Measurements from ENCODE around the gene NCOA7. TPM values are rescaled to one million over a fixed set of nuclear protein-coding genes. Genes with fewer than 3 reads are reported as not detected.

NCOA7 gene
- total RNA-seq, 1 experiment from 2014 or later: 51.0 TPM

DNA sequence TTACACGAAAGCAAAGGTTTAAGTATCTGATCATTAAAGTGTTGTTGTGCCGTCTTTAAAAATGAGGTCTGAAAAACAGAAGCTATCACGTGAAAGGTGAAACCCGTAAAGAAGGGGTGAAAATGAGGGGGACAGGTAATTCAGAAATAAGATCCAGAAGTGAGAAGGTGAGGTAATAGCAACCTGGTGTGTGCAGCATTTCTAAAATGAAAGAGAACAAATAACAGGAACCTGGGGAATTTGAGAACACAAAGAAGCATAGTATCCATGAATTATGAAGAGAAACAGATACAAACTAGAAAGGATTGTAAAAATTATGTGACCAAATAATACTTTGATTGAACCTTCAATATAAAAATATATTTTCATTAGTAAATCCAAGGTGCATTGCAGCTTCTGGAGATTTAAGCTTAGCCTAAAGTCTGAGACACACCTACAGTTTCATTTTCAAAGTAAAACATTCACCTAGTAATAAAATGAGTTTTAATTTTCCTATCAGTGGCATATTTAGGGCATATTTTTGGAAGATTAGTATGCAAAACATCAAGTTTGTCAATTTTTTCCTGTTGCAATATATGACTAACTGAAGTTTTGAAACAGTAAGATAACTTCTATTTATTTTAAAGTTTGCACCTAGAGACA lies 39.9 kb upstream of the NCOA7 start:
- H3K79me2 ChIP-seq (ENCODE audit: low read depth): no peaks in the 10 kb centered on the region
- H2AFZ ChIP-seq: no peak overlapping the region
- BruUV-seq (replicated peaks): no TSS peak
- no peak overlapping the region for H3K4me3 ChIP-seq
- H3K36me3 ChIP-seq (ENCODE audit: low read depth): no peaks in the 10 kb centered on the region
- no peaks in the 10 kb centered on the region for H3K9me3 ChIP-seq (ENCODE audit: insufficient read depth, low read depth)
- intact Hi-C loops (cut with micrococcal nuclease; ENCODE audit: unreplicated experiment): loop anchor here (5.0 kb wide), 1 partner anchor 879 kb away; no protein-coding TSS in a partner anchor
- POLR2A ChIA-PET (ENCODE audit: unreplicated experiment): no interaction called here
- no peaks in the 10 kb centered on the region for H3K9me2 ChIP-seq (ENCODE audit: insufficient read depth)
- peaks cover 30% of the 10 kb centered on the region for H3K27me3 ChIP-seq (ENCODE audit: insufficient read depth, low read depth)
- no peak overlapping the region for H3K27ac ChIP-seq
- H4K20me1 ChIP-seq (ENCODE audit: insufficient read depth): no peaks in the 10 kb centered on the region
- H3K4me2 ChIP-seq: no peak overlapping the region; the same call in 1 of the 2 replicates
- no peak for TF ChIP-seq EZH2 (IDR thresholded peaks at IDR 0.05; ENCODE audit: low read depth)
- TF ChIP-seq, protein P1, sequence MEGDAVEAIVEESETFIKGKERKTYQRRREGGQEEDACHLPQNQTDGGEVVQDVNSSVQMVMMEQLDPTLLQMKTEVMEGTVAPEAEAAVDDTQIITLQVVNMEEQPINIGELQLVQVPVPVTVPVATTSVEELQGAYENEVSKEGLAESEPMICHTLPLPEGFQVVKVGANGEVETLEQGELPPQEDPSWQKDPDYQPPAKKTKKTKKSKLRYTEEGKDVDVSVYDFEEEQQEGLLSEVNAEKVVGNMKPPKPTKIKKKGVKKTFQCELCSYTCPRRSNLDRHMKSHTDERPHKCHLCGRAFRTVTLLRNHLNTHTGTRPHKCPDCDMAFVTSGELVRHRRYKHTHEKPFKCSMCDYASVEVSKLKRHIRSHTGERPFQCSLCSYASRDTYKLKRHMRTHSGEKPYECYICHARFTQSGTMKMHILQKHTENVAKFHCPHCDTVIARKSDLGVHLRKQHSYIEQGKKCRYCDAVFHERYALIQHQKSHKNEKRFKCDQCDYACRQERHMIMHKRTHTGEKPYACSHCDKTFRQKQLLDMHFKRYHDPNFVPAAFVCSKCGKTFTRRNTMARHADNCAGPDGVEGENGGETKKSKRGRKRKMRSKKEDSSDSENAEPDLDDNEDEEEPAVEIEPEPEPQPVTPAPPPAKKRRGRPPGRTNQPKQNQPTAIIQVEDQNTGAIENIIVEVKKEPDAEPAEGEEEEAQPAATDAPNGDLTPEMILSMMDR (conservative IDR thresholded peaks at IDR 0.05): no peak
- CTCF ChIA-PET: no interaction called here
- H3F3A ChIP-seq (ENCODE audit: insufficient read depth, low read depth): peaks cover 11% of the 10 kb centered on the region; the same call in 1 of the 2 replicates
- H3K4me1 ChIP-seq (replicated peaks; ENCODE audit: insufficient read depth): peaks cover 20% of the 10 kb centered on the region
- no peak for DNase-seq

DNA sequence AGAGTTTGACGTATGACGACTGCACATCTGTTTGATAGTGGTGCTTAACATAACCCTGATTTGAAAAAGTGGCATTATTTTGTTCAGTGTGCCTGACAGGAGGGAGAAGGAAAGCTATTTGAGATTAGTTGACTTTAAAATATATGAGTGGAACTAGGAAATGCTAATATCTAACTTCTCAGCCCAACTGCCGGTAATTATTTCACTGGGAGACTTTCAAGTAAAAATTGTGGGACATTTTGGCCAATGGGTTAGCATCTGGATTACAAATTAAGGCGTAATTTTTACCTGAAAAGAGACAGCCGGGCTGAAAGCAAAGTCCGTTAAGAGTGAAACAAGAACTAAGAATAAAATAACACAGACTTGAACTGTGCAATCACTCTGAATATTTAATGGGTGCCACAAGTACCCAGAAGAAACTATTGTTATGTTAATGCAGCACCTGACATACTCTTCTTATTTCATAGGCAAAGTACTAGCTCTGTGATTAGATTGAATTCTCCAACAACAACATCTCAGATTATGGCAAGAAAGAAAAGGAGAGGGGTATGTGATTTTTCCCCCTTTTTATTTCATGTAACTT lies 39.3 kb upstream of the NCOA7 start:
- no peak overlapping the region for H2AFZ ChIP-seq
- no peak overlapping the region for H3K27ac ChIP-seq
- no peak overlapping the region for H3K4me2 ChIP-seq
- ChIA-PET CTCF (interaction anchor here (0.5 kb wide), 1 partner anchor 304 kb away, joined by 4 read pairs; no protein-coding TSS in a partner anchor), POLR2A (ENCODE audit: unreplicated experiment) (no interaction called here)
- H3K27me3 ChIP-seq (ENCODE audit: insufficient read depth, low read depth): peaks cover 24% of the 10 kb centered on the region
- H3K4me3 ChIP-seq: no peak overlapping the region
- no peaks in the 10 kb centered on the region for H4K20me1 ChIP-seq (ENCODE audit: insufficient read depth)
- no peak for TF ChIP-seq EZH2 (IDR thresholded peaks at IDR 0.05; ENCODE audit: low read depth)
- TF ChIP-seq, protein P1 (conservative IDR thresholded peaks at IDR 0.05): no peak
- no peaks in the 10 kb centered on the region for H3K9me3 ChIP-seq (ENCODE audit: insufficient read depth, low read depth)
- H3K36me3 ChIP-seq (ENCODE audit: low read depth): no peaks in the 10 kb centered on the region
- DNase-seq: no peak
- no TSS peak for BruUV-seq (replicated peaks)
- no peaks in the 10 kb centered on the region for H3K79me2 ChIP-seq (ENCODE audit: low read depth)
- intact Hi-C loops (cut with micrococcal nuclease; ENCODE audit: unreplicated experiment): loop anchor here (5.0 kb wide), 1 partner anchor 879 kb away; no protein-coding TSS in a partner anchor
- peaks cover 11% of the 10 kb centered on the region; the same call in 1 of the 2 replicates for H3F3A ChIP-seq (ENCODE audit: insufficient read depth, low read depth)
- no peaks in the 10 kb centered on the region for H3K9me2 ChIP-seq (ENCODE audit: insufficient read depth)
- H3K4me1 ChIP-seq (replicated peaks; ENCODE audit: insufficient read depth): peaks cover 18% of the 10 kb centered on the region

DNA sequence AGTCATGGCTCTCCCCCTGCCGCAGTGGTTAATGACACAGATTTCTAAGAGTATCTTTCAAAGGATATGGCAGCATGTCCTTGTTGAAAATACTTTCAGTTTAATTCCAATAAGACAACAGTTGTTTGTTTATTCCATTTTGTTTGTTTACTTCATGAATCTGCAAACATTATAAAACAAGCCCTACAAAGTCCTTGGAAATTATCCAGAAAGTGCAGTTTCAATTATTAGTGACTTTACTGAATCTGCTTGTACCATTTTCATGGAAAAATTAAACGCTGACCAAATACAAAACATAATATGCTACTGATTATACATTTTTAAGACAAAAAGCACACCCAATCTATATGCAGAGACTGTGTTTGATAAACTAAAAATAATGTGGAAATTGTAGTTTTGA lies 38.0 kb upstream of the NCOA7 start:
- peaks cover 10% of the 10 kb centered on the region; the same call in 1 of the 2 replicates for H3K27me3 ChIP-seq (ENCODE audit: insufficient read depth, low read depth)
- POLR2A ChIA-PET (ENCODE audit: unreplicated experiment): no interaction called here
- DNase-seq: no peak
- no peak for TF ChIP-seq EZH2 (IDR thresholded peaks at IDR 0.05; ENCODE audit: low read depth)
- TF ChIP-seq, protein P1 (conservative IDR thresholded peaks at IDR 0.05): no peak
- peaks cover 7% of the 10 kb centered on the region for H3K4me1 ChIP-seq (replicated peaks; ENCODE audit: insufficient read depth)
- H2AFZ ChIP-seq: no peak overlapping the region
- intact Hi-C loops (cut with micrococcal nuclease; ENCODE audit: unreplicated experiment): loop anchor here (1.0 to 5.0 kb wide), 2 partner anchors 438 to 880 kb away; no protein-coding TSS in a partner anchor
- H3K36me3 ChIP-seq (ENCODE audit: low read depth): no peaks in the 10 kb centered on the region
- H3F3A ChIP-seq (ENCODE audit: insufficient read depth, low read depth): peaks cover 11% of the 10 kb centered on the region; the same call in 1 of the 2 replicates
- CTCF ChIA-PET: interaction anchor here (0.7 to 0.8 kb wide), 2 partner anchors 221 to 439 kb away, joined by 3 read pairs; no protein-coding TSS in a partner anchor
- H4K20me1 ChIP-seq (ENCODE audit: insufficient read depth): no peaks in the 10 kb centered on the region
- no peaks in the 10 kb centered on the region for H3K9me3 ChIP-seq (ENCODE audit: insufficient read depth, low read depth)
- no TSS peak for BruUV-seq (replicated peaks)
- no peak overlapping the region for H3K27ac ChIP-seq
- no peaks in the 10 kb centered on the region for H3K9me2 ChIP-seq (ENCODE audit: insufficient read depth)
- H3K4me3 ChIP-seq: no peak overlapping the region
- no peak overlapping the region for H3K4me2 ChIP-seq
- no peaks in the 10 kb centered on the region for H3K79me2 ChIP-seq (ENCODE audit: low read depth)

All from PC-9 (cell line).